Adrenal gland (tissue), 5 donors: ENCODE results near the gene ZC2HC1C.

Experiments
- POLR2A ChIP-seq, 2 donors: fragments of 450-650 bp; IDR thresholded peaks; one replicate each; pipeline ENCODE4 v1.6.1; 2017; ENCODE audit warnings: antibody characterized with exemption in 2 of 2, mild to moderate bottlenecking in 2 of 2, moderate library complexity in 1 of 2
- TF ChIP-seq, protein P1 (sequence below), 6 experiments: fragments of 450-650 bp in 4 of 6; fragments of 200-600 bp in 2 of 6; sonication (generic) in 1 of 6; IDR thresholded peaks; 1 replicate in 5 of 6; 2 replicates in 1 of 6; pipeline versions ENCODE4 v1.5.1 to v1.8.0; 2016 to 2021; ENCODE audit warnings: antibody characterized with exemption in 6 of 6, mild to moderate bottlenecking in 2 of 6, moderate library complexity in 1 of 6
- donor health status: DM: no; HTN: no; CAD: no.

DNA sequence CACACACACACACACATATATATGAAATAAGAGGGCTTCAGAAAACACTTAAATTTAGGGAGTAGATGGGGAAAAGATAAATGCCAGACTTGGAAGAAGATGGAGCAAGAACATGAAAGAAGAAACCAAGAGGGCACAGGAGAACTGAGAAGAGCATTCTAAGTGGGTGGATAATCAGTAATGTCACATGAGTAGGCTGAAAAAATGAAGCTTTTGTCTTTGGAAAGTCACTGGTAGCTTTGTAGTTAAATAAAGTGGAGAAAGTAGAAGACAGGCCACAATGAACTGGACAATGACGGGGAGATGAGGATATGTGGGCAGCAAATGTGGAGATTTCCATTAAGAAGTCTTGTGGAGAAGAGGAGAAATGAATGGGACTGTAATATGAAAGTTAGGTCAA, 2.2 kb upstream of the ZC2HC1C start:
- TF ChIP-seq, protein P1, sequence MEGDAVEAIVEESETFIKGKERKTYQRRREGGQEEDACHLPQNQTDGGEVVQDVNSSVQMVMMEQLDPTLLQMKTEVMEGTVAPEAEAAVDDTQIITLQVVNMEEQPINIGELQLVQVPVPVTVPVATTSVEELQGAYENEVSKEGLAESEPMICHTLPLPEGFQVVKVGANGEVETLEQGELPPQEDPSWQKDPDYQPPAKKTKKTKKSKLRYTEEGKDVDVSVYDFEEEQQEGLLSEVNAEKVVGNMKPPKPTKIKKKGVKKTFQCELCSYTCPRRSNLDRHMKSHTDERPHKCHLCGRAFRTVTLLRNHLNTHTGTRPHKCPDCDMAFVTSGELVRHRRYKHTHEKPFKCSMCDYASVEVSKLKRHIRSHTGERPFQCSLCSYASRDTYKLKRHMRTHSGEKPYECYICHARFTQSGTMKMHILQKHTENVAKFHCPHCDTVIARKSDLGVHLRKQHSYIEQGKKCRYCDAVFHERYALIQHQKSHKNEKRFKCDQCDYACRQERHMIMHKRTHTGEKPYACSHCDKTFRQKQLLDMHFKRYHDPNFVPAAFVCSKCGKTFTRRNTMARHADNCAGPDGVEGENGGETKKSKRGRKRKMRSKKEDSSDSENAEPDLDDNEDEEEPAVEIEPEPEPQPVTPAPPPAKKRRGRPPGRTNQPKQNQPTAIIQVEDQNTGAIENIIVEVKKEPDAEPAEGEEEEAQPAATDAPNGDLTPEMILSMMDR (IDR thresholded peaks at IDR 0.05), result no peak
- TF ChIP-seq POLR2A (IDR thresholded peaks at IDR 0.05), result no peak
